ENCODE data around the gene SLC37A4.

The SLC37A4 gene

DNA sequence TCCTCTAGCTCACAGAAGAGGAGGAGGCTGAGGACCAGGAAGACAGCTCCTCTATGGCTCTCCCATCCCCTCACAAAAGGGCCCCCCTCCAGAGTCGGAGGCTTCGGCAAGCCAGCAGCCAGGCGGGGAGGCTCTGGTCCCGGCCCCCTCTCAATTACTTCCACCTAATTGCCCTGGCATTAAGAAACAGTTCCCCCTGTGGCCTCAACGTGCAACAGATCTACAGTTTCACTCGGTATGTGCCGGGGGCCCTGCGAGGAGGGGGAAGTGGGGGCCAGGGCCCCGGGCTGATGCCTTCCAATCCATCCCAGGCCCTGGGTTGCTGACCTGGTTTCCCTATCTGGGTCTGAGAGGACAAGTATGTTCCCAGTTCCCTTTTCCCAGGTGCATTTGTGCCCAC is 51.2 kb downstream of the SLC37A4 start:
- no peak for DNase-seq (ENCODE audit: low spot score)

DNA sequence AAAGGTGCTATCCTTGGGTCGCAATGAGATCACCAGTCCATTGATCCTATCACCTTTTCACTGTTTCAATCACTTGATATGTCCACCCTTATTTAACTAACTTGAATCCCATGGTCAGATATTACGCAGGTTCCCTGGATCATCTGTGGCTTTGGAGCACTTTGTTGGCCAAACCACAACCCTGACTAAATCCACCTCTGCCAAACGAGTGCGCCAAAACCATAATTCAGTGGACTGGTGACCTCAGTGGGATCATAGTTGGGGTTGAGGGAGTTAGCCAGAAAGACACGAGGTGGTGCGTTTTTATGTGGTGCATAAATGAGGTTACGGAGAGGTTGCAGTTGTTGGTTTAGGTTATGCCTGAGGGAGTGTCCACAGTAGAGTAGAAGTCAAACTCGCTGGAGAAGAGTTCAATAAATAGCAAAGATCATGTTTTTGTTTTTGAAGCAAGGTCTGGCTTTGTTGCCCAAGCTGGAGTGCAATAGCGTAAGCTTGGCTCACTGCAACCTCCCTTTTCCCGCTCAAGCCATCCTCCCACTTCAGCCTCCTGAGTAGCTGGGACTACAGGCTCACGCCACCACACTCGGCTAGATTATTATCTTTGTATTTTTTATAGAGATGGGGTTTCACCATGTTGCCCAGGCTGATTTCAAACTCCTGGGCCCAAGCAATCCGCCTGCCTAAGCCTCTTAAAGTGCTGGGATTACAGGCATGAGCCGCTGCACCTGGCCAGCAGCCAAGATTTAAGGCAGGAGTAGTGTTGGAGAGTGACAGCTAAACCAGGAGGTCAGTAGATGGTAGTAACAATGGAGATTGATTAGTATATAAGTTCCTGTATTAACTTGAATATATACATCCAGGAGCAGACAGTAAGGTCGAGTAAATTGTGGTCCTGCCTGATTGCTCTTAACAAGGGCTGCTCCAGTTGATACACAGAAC is 54.6 kb downstream of the SLC37A4 start:
- no peak for DNase-seq (ENCODE audit: low spot score)

Small RNA genes lying within 50 kb of the gene (small RNA-seq; reads per million reads assigned to genes)
- gene AP003392.2 (0 to 0.03 reads per million in 2 experiments), gene RF00017 (0 reads per million in 2 experiments), gene RF00019 (0 reads per million in 2 experiments)

All from SK-N-DZ (cell line).